HEK293 (cell line): Measurements from ENCODE around the gene TECPR2.

Experiments used
- CTCF ChIA-PET: fragments of 350-600 bp; formaldehyde crosslinking; extraction: SDS; loops from one replicate; lab custom pipeline; 2021; ENCODE audit warnings: antibody characterized with exemption; lab: Yijun Ruan, JAX
- POLR2A ChIA-PET: fragments of 300-600 bp; formaldehyde crosslinking; extraction: SDS; loops from one replicate; lab custom pipeline; 2020; ENCODE audit warnings: antibody characterized with exemption, inconsistent platforms; lab: Yijun Ruan, JAX
- H3K27ac ChIP-seq: fragments of 200-500 bp; sonication (Bioruptor generic); 2 replicates; pipeline ENCODE4 v1.5.1; 2014; ENCODE audit warnings: low read depth, low read length, control low read depth, inconsistent platforms; ENCODE audit errors: extremely low read depth
- H3K36me3 ChIP-seq, 2 experiments: fragments of 200-500 bp in 1 of 2; sonication (Bioruptor generic) in 1 of 2; 1 replicate in 1 of 2; 2 replicates in 1 of 2; pipeline ENCODE4 v1.5.1; 2014 to 2017; ENCODE audit warnings: inconsistent platforms in 2 of 2, low read length in 2 of 2; ENCODE audit not compliant: control insufficient read depth in 2 of 2, insufficient read depth in 1 of 2
- H3K4me1 ChIP-seq: fragments of 200-500 bp; sonication (Bioruptor generic); 2 replicates; pipeline ENCODE4 v1.5.1; 2014; ENCODE audit warnings: mild to moderate bottlenecking, low read length, inconsistent platforms; ENCODE audit not compliant: control insufficient read depth, insufficient read depth
- H3K4me3 ChIP-seq: 2 replicates; pipeline ENCODE4 v1.5.1; 2011; ENCODE audit warnings: low read depth, mild to moderate bottlenecking, control low read depth, low read length, moderate library complexity
- H3K9me3 ChIP-seq: fragments of 200-500 bp; sonication (Bioruptor generic); 2 replicates; pipeline ENCODE4 v1.5.1; 2014; ENCODE audit warnings: low read depth, low read length, inconsistent platforms; ENCODE audit not compliant: control insufficient read depth, insufficient read depth
- OSR2 ChIP-seq: fragments of 450-650 bp; formaldehyde crosslinking; IDR thresholded peaks from 2 replicates; pipeline ENCODE4 v1.5.1; 2016; ENCODE audit warnings: missing biosample characterization, missing genetic modification characterization
- REPIN1 ChIP-seq: fragments of 450-650 bp; formaldehyde crosslinking; IDR thresholded peaks from 2 replicates; pipeline ENCODE4 v1.5.1; 2017; ENCODE audit warnings: missing biosample characterization, missing genetic modification characterization, low read depth
- SCRT2 ChIP-seq: fragments of 450-650 bp; formaldehyde crosslinking; IDR thresholded peaks from 2 replicates; pipeline ENCODE4 v1.5.1; 2016; ENCODE audit warnings: missing biosample characterization, missing genetic modification characterization
- YY2 ChIP-seq: fragments of 450-650 bp; formaldehyde crosslinking; IDR thresholded peaks from 2 replicates; pipeline ENCODE4 v1.5.1; 2016; ENCODE audit warnings: missing biosample characterization, missing genetic modification characterization
- ZNF10 ChIP-seq: fragments of 450-650 bp; formaldehyde crosslinking; IDR thresholded peaks from 2 replicates; pipeline ENCODE4 v1.5.1; 2017; ENCODE audit warnings: missing biosample characterization, missing genetic modification characterization
- ZNF2 ChIP-seq: fragments of 450-650 bp; formaldehyde crosslinking; IDR thresholded peaks from 2 replicates; pipeline ENCODE4 v1.5.1; 2016; ENCODE audit warnings: missing biosample characterization, missing genetic modification characterization
- ZNF266 ChIP-seq: fragments of 450-650 bp; formaldehyde crosslinking; IDR thresholded peaks from 2 replicates; pipeline ENCODE4 v1.5.1; 2016; ENCODE audit warnings: missing biosample characterization, missing genetic modification characterization, low read depth
- ZNF274 ChIP-seq, 2 experiments: fragments of 200-500 bp in 1 of 2; fragments of 450-650 bp in 1 of 2; sonication (Bioruptor generic) in 1 of 2; formaldehyde crosslinking in 1 of 2; IDR thresholded peaks; 2 replicates each; pipeline versions ENCODE4 v1.5.1 to v1.6.1; 2014 to 2016; ENCODE audit warnings: borderline replicate concordance in 1 of 2, inconsistent platforms in 1 of 2, low read length in 1 of 2, missing biosample characterization in 1 of 2, missing genetic modification characterization in 1 of 2
- ZNF311 ChIP-seq: fragments of 450-650 bp; formaldehyde crosslinking; IDR thresholded peaks from 2 replicates; pipeline ENCODE4 v1.5.1; 2017; ENCODE audit warnings: missing biosample characterization, missing genetic modification characterization, borderline replicate concordance
- ZNF335 ChIP-seq: fragments of 450-650 bp; formaldehyde crosslinking; conservative IDR thresholded peaks from 2 replicates; pipeline ENCODE4 v1.5.1; 2016; ENCODE audit warnings: missing biosample characterization, missing genetic modification characterization
- ZNF529 ChIP-seq: fragments of 450-650 bp; formaldehyde crosslinking; IDR thresholded peaks from 2 replicates; pipeline ENCODE4 v1.5.1; 2017; ENCODE audit warnings: missing genetic modification characterization, missing biosample characterization; ENCODE audit not compliant: insufficient replicate concordance
- ZNF530 ChIP-seq: fragments of 450-650 bp; formaldehyde crosslinking; IDR thresholded peaks from 2 replicates; pipeline ENCODE4 v1.5.1; 2016; ENCODE audit warnings: low read depth, missing biosample characterization, missing genetic modification characterization
- ZNF549 ChIP-seq: fragments of 450-650 bp; IDR thresholded peaks from 2 replicates; pipeline ENCODE4 v1.5.1; 2018; ENCODE audit warnings: missing biosample characterization, missing genetic modification characterization, mild to moderate bottlenecking, inconsistent platforms, moderate library complexity
- ZNF555 ChIP-seq: fragments of 450-650 bp; formaldehyde crosslinking; conservative IDR thresholded peaks from 2 replicates; pipeline ENCODE4 v1.5.1; 2017; ENCODE audit warnings: missing biosample characterization, mild to moderate bottlenecking, missing genetic modification characterization, inconsistent platforms
- ZNF776 ChIP-seq: fragments of 450-650 bp; formaldehyde crosslinking; IDR thresholded peaks from 2 replicates; pipeline ENCODE4 v1.5.0; 2017; ENCODE audit warnings: missing biosample characterization, missing genetic modification characterization, borderline replicate concordance
- TF ChIP-seq, protein P1 (sequence below): fragments of 450-650 bp; formaldehyde crosslinking; IDR thresholded peaks from 2 replicates; pipeline ENCODE4 v1.5.1; 2016; ENCODE audit warnings: missing biosample characterization, missing genetic modification characterization, borderline replicate concordance
- TF ChIP-seq, protein P2 (sequence below): fragments of 450-650 bp; formaldehyde crosslinking; IDR thresholded peaks from 2 replicates; pipeline ENCODE4 v1.5.1; 2016; ENCODE audit warnings: missing biosample characterization, missing genetic modification characterization, low read depth
- TF ChIP-seq, protein P3 (sequence below): fragments of 450-650 bp; formaldehyde crosslinking; IDR thresholded peaks from 2 replicates; pipeline ENCODE4 v1.5.1; 2017; ENCODE audit warnings: missing biosample characterization, missing genetic modification characterization
- TF ChIP-seq, protein P4 (sequence below): fragments of 450-650 bp; formaldehyde crosslinking; IDR thresholded peaks from 2 replicates; pipeline ENCODE4 v1.5.1; 2017; ENCODE audit warnings: missing biosample characterization, missing genetic modification characterization
- TF ChIP-seq, protein P5 (sequence below): fragments of 450-650 bp; formaldehyde crosslinking; IDR thresholded peaks from 2 replicates; pipeline ENCODE4 v1.5.1; 2016; ENCODE audit warnings: missing biosample characterization, missing genetic modification characterization
- TF ChIP-seq, protein P6 (sequence below): fragments of 450-650 bp; formaldehyde crosslinking; IDR thresholded peaks from 2 replicates; pipeline ENCODE4 v1.5.1; 2016; ENCODE audit warnings: missing biosample characterization, missing genetic modification characterization

The TECPR2 gene

DNA sequence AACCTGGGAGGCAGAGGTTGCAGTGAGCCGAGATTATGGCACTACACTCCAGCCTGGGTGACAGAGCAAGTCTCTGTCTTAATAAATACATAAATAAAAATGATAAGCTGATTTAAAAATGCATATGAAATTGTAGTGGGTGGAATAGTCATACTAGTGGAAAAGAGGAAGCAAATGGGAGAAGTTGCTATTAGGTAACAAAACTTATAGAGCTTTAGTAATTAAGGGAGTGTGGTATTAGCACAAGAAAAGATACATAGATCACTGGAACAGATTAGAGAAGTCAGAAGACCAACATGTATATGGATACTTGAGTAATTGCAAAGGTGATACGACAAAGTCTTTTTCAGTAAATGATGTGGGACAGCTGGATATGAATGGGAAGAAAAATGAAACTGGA lies 26.5 kb downstream of the TECPR2 start:
- no peaks in the 10 kb centered on the region; the same call in 1 of the 2 replicates for H3K9me3 ChIP-seq
- peaks cover 3 to 22% of the 10 kb centered on the region in 2 experiments; a peak in 2 of 3 replicates for H3K36me3 ChIP-seq
- H3K27ac ChIP-seq: no peak overlapping the region
- CTCF ChIA-PET: no interaction called here
- H3K4me3 ChIP-seq: no peak overlapping the region
- TF ChIP-seq ZNF530 (tag by site-specific recombination): no peak
- TF ChIP-seq ZNF266: no peak
- TF ChIP-seq ZNF776: no peak
- TF ChIP-seq, protein P1, sequence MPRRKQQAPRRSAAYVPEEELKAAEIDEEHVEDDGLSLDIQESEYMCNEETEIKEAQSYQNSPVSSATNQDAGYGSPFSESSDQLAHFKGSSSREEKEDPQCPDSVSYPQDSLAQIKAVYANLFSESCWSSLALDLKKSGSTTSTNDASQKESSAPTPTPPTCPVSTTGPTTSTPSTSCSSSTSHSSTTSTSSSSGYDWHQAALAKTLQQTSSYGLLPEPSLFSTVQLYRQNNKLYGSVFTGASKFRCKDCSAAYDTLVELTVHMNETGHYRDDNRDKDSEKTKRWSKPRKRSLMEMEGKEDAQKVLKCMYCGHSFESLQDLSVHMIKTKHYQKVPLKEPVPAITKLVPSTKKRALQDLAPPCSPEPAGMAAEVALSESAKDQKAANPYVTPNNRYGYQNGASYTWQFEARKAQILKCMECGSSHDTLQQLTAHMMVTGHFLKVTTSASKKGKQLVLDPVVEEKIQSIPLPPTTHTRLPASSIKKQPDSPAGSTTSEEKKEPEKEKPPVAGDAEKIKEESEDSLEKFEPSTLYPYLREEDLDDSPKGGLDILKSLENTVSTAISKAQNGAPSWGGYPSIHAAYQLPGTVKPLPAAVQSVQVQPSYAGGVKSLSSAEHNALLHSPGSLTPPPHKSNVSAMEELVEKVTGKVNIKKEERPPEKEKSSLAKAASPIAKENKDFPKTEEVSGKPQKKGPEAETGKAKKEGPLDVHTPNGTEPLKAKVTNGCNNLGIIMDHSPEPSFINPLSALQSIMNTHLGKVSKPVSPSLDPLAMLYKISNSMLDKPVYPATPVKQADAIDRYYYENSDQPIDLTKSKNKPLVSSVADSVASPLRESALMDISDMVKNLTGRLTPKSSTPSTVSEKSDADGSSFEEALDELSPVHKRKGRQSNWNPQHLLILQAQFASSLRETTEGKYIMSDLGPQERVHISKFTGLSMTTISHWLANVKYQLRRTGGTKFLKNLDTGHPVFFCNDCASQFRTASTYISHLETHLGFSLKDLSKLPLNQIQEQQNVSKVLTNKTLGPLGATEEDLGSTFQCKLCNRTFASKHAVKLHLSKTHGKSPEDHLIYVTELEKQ (tag by site-specific recombination): no peak
- no peak for TF ChIP-seq ZNF335 (tag by site-specific recombination)
- no peak for TF ChIP-seq ZNF2 (tag by site-specific recombination)
- no peak for TF ChIP-seq ZNF555
- TF ChIP-seq SCRT2 (tag by site-specific recombination): no peak
- TF ChIP-seq ZNF10 (tag by site-specific recombination): no peak
- no peak for TF ChIP-seq REPIN1 (tag by site-specific recombination)
- no peak for TF ChIP-seq YY2
- TF ChIP-seq, protein P2, sequence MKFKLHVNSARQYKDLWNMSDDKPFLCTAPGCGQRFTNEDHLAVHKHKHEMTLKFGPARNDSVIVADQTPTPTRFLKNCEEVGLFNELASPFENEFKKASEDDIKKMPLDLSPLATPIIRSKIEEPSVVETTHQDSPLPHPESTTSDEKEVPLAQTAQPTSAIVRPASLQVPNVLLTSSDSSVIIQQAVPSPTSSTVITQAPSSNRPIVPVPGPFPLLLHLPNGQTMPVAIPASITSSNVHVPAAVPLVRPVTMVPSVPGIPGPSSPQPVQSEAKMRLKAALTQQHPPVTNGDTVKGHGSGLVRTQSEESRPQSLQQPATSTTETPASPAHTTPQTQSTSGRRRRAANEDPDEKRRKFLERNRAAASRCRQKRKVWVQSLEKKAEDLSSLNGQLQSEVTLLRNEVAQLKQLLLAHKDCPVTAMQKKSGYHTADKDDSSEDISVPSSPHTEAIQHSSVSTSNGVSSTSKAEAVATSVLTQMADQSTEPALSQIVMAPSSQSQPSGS: no peak
- TF ChIP-seq, protein P3, sequence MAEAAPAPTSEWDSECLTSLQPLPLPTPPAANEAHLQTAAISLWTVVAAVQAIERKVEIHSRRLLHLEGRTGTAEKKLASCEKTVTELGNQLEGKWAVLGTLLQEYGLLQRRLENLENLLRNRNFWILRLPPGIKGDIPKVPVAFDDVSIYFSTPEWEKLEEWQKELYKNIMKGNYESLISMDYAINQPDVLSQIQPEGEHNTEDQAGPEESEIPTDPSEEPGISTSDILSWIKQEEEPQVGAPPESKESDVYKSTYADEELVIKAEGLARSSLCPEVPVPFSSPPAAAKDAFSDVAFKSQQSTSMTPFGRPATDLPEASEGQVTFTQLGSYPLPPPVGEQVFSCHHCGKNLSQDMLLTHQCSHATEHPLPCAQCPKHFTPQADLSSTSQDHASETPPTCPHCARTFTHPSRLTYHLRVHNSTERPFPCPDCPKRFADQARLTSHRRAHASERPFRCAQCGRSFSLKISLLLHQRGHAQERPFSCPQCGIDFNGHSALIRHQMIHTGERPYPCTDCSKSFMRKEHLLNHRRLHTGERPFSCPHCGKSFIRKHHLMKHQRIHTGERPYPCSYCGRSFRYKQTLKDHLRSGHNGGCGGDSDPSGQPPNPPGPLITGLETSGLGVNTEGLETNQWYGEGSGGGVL (tag by site-specific recombination): no peak
- no peak for TF ChIP-seq OSR2 (tag by site-specific recombination)
- TF ChIP-seq ZNF549 (tag by site-specific recombination): no peak
- no peak for TF ChIP-seq ZNF529 (tag by site-specific recombination)
- no peak for TF ChIP-seq ZNF274 (IDR thresholded peaks at IDR 0.05; ENCODE audit: low read length)
- TF ChIP-seq ZNF274 (tag by site-specific recombination; IDR thresholded peaks at IDR 0.05; ENCODE audit: borderline replicate concordance): no peak
- H3K4me1 ChIP-seq: no peaks in the 10 kb centered on the region
- POLR2A ChIA-PET: interaction anchor here (0.6 kb wide), 1 partner anchor 103 kb away, joined by 6 read pairs; no protein-coding TSS in a partner anchor

DNA sequence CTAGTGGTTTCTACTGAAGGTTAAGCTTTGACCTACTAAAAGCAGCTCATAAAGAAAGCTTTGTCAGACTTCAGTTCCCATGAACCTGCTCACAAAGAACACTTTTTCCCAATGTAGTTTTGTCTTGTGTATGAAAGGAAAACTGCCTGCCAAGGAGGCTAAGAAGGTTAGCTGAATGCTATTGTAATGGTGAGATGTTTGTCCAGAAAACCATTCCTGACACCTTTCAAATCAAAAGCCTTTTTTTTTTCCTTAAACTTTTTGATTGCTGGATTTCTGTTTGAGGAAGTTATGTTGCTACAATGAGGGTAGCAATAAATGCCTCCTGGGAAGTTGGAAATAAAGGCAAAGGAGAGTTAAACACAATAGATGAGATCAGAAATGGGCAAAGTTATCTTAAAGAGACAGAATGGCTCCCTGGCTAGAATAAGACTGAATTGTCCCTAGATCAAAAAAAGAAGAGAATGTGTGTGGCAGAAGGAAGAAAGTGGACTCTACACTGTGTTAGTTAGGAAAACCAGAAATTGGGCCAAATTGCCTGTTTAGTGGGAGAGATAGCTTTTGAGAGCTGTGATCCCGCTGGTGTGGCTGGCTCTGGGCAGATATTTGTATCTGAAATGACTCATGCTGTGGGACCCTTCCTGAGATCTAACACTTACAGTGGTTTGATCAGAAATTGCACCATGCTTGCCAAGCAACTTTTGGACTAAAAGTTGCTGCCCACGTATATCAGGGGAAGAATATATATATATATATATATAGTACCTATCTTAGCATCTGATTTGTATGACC lies 27.5 kb downstream of the TECPR2 start:
- H3K4me3 ChIP-seq: no peak overlapping the region
- ChIA-PET POLR2A (no interaction called here), CTCF (no interaction called here)
- peaks cover 0 to 19% of the 10 kb centered on the region in 2 experiments; a peak in 2 of 3 replicates for H3K36me3 ChIP-seq
- H3K4me1 ChIP-seq: no peaks in the 10 kb centered on the region
- no peak overlapping the region for H3K27ac ChIP-seq
- no peaks in the 10 kb centered on the region; the same call in 1 of the 2 replicates for H3K9me3 ChIP-seq
- TF ChIP-seq, protein P4, sequence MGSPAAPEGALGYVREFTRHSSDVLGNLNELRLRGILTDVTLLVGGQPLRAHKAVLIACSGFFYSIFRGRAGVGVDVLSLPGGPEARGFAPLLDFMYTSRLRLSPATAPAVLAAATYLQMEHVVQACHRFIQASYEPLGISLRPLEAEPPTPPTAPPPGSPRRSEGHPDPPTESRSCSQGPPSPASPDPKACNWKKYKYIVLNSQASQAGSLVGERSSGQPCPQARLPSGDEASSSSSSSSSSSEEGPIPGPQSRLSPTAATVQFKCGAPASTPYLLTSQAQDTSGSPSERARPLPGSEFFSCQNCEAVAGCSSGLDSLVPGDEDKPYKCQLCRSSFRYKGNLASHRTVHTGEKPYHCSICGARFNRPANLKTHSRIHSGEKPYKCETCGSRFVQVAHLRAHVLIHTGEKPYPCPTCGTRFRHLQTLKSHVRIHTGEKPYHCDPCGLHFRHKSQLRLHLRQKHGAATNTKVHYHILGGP: no peak
- TF ChIP-seq, protein P5, sequence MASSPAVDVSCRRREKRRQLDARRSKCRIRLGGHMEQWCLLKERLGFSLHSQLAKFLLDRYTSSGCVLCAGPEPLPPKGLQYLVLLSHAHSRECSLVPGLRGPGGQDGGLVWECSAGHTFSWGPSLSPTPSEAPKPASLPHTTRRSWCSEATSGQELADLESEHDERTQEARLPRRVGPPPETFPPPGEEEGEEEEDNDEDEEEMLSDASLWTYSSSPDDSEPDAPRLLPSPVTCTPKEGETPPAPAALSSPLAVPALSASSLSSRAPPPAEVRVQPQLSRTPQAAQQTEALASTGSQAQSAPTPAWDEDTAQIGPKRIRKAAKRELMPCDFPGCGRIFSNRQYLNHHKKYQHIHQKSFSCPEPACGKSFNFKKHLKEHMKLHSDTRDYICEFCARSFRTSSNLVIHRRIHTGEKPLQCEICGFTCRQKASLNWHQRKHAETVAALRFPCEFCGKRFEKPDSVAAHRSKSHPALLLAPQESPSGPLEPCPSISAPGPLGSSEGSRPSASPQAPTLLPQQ (tag by site-specific recombination): 0 out of 2 replicates have a peak, but pooled peaks have one; percentile 32
- TF ChIP-seq ZNF311: no peak
- TF ChIP-seq ZNF335 (tag by site-specific recombination): 0 out of 2 replicates have a peak, but pooled peaks have one; percentile 36
- TF ChIP-seq, protein P6, sequence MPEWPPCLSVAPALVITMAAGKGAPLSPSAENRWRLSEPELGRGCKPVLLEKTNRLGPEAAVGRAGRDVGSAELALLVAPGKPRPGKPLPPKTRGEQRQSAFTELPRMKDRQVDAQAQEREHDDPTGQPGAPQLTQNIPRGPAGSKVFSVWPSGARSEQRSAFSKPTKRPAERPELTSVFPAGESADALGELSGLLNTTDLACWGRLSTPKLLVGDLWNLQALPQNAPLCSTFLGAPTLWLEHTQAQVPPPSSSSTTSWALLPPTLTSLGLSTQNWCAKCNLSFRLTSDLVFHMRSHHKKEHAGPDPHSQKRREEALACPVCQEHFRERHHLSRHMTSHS (tag by site-specific recombination): no peak
